Thyroid gland (tissue), 4 donors: ENCODE measurements around the gene EPB41. TPM values are rescaled to one million over a fixed set of nuclear protein-coding genes. Genes with fewer than 3 reads are reported as not detected.
A peak's percentile ranks its signal among the peaks of the same experiment; 100 is the strongest.

Source experiments
- DNase-seq, 2 donors: peaks; one replicate each; pipeline ENCODE4 v3.0.0-alpha.2; 2019
- H3K27ac ChIP-seq, 3 donors: fragments of 200-600 bp; sonication (generic); 1 replicate in 2 of 3; 2 replicates in 1 of 3; pipeline ENCODE4 v1.5.1; 2016 to 2019; ENCODE audit warnings: mild to moderate bottlenecking in 1 of 3, moderate library complexity in 1 of 3
- H3K27me3 ChIP-seq: fragments of 200-600 bp; sonication (generic); one replicate; pipeline ENCODE4 v1.5.1; 2019
- H3K36me3 ChIP-seq, 2 donors: fragments of 200-600 bp; sonication (generic); one replicate each; pipeline ENCODE4 v1.5.1; 2016 to 2019
- H3K4me1 ChIP-seq, 2 donors: fragments of 200-600 bp; sonication (generic); one replicate each; pipeline ENCODE4 v1.5.1; 2017 to 2019
- H3K4me3 ChIP-seq, 3 donors: fragments of 200-600 bp; sonication (generic); replicated peaks in 1 of 3; 1 replicate in 2 of 3; 2 replicates in 1 of 3; pipeline ENCODE4 v1.5.1; 2016; ENCODE audit warnings: mild to moderate bottlenecking in 1 of 3
- H3K9me3 ChIP-seq: fragments of 200-600 bp; sonication (generic); one replicate; pipeline ENCODE4 v1.5.1; 2017
- POLR2A ChIP-seq, 2 donors: fragments of 450-650 bp; IDR thresholded peaks; one replicate each; pipeline ENCODE4 v1.6.1; 2017; ENCODE audit warnings: antibody characterized with exemption in 2 of 2, mild to moderate bottlenecking in 2 of 2, moderate library complexity in 1 of 2
- WGBS, 2 donors: methylation state at CpG; one replicate each; pipeline ENCODE4 v1.1.5; 2017; 5-methylcytosine and 5-hydroxymethylcytosine counted together
- intact Hi-C: fragments of 100-400 bp; cut with DNase I; formaldehyde crosslinking; loops from one replicate; pipeline ENCODE4 v1.15.1; 2023
- total RNA-seq, 4 donors: library from RNA; depleted of rRNA; stranded (reverse); fragments of >200 nt; gene quantifications; one replicate each; pipeline ENCODE4 v1.2.3, GENCODE V29; 2016
- TF ChIP-seq, protein P1 (sequence below), 6 experiments: fragments of 200-600 bp in 3 of 6; fragments of 450-650 bp in 3 of 6; sonication (generic) in 3 of 6; IDR thresholded peaks; one replicate each; pipeline ENCODE4 v1.5.1; 2016 to 2019; ENCODE audit warnings: antibody characterized with exemption in 6 of 6, mild to moderate bottlenecking in 2 of 6, inconsistent platforms in 1 of 6, moderate library complexity in 1 of 6

EPB41 gene
- total RNA-seq, 4 donors from 2014 or later: 59.7 to 102 (median 80.2) TPM

GRCh38 chr1:28926629-28927265 is 12.4 kb downstream of the EPB41 start:
- no peak for TF ChIP-seq POLR2A (IDR thresholded peaks at IDR 0.05)
- TF ChIP-seq, protein P1, sequence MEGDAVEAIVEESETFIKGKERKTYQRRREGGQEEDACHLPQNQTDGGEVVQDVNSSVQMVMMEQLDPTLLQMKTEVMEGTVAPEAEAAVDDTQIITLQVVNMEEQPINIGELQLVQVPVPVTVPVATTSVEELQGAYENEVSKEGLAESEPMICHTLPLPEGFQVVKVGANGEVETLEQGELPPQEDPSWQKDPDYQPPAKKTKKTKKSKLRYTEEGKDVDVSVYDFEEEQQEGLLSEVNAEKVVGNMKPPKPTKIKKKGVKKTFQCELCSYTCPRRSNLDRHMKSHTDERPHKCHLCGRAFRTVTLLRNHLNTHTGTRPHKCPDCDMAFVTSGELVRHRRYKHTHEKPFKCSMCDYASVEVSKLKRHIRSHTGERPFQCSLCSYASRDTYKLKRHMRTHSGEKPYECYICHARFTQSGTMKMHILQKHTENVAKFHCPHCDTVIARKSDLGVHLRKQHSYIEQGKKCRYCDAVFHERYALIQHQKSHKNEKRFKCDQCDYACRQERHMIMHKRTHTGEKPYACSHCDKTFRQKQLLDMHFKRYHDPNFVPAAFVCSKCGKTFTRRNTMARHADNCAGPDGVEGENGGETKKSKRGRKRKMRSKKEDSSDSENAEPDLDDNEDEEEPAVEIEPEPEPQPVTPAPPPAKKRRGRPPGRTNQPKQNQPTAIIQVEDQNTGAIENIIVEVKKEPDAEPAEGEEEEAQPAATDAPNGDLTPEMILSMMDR (IDR thresholded peaks at IDR 0.05): no peak
- Histone ChIP-seq H3K36me3 (no peaks in the 10 kb centered on the region), H3K27me3 (no peaks in the 10 kb centered on the region), H3K27ac (no peak overlapping the region), H3K4me1 (peaks cover 3 to 7% of the 10 kb centered on the region in 2 donors), H3K9me3 (no peaks in the 10 kb centered on the region), H3K4me3 (no peak overlapping the region)
- WGBS, 2 donors: 58 to 60% methylated on average over 2 of the region's 2 CpGs
- intact Hi-C loops: no loop called here
- DNase-seq: no peak

DNA sequence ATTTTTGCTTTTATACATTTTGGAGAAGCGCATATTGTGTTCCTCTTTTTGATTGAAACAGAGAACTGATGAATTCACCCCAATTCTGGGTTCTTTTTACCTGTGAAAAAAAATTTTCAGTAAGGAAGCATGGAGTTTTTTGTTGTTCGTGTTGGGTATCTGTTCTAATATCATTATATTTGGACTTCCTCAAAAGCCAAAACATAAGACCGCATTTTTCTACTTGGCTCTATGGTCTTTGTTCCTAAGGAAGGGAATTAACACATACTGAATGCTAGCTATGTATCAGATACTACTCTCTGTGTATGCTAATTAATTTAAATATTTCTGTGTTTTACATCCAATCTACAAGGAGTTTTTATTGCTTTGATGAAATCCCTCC is 12.9 kb downstream of the EPB41 start:
- Histone ChIP-seq H3K36me3 (no peaks in the 10 kb centered on the region), H3K9me3 (no peaks in the 10 kb centered on the region), H3K27ac (no peak overlapping the region), H3K4me3 (no peak overlapping the region), H3K4me1 (peaks cover 3 to 7% of the 10 kb centered on the region in 2 donors), H3K27me3 (no peaks in the 10 kb centered on the region)
- TF ChIP-seq POLR2A (IDR thresholded peaks at IDR 0.05): no peak
- TF ChIP-seq, protein P1 (IDR thresholded peaks at IDR 0.05): no peak
- intact Hi-C loops: no loop called here
- no peak for DNase-seq
- 64 to 77% methylated on average over 3 of the region's 3 CpGs for WGBS, 2 donors

- no peaks in the 10 kb centered on the region for H3K9me3 ChIP-seq
- 45 to 68% methylated on average over 1 of the region's 1 CpG for WGBS, 2 donors
- H3K27ac ChIP-seq: peak overlapping the region in 1 of 3 donors; percentile 14
- no peak for TF ChIP-seq POLR2A (IDR thresholded peaks at IDR 0.05)
- TF ChIP-seq, protein P1 (IDR thresholded peaks at IDR 0.05): no peak
- DNase-seq: no peak
- intact Hi-C loops: no loop called here
- no peaks in the 10 kb centered on the region for H3K36me3 ChIP-seq
- peaks cover 3 to 7% of the 10 kb centered on the region in 2 donors for H3K4me1 ChIP-seq
- no peak overlapping the region for H3K4me3 ChIP-seq
- H3K27me3 ChIP-seq: no peaks in the 10 kb centered on the region
Measured at GRCh38 chr1:28927648-28928313, 13.4 kb downstream of the EPB41 start.

DNA sequence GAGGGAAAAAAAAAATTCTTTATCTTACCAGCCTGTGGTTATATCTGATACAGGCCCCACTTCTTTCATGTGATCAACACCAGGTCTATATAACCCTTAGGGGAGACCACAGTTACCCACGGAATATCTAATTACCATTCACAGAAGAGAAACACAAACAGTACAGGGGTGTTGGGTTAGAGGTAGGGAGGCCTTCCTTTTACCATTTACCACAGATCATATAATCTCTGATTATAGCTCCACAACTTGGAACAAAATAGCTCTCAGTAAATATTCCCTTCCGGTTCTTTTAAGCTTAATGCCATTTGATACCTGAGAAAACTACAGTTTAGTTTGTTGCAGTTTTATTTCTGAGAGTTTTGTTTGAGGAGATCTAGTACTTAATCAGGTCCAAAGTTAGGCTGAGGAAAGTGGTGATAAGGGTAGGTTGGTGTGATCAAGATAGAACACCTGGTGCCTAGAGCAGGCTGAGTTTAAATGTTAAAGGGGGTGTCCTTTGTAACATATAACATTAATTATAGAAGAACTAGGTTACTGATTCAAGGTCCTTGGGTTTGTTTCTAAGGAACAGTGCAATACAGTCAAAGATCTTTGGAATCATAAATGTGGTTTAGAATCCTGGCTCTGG is 14.1 kb downstream of the EPB41 start:
- intact Hi-C loops: no loop called here
- no peak for TF ChIP-seq POLR2A (IDR thresholded peaks at IDR 0.05)
- TF ChIP-seq, protein P1 (IDR thresholded peaks at IDR 0.05): no peak

DNA sequence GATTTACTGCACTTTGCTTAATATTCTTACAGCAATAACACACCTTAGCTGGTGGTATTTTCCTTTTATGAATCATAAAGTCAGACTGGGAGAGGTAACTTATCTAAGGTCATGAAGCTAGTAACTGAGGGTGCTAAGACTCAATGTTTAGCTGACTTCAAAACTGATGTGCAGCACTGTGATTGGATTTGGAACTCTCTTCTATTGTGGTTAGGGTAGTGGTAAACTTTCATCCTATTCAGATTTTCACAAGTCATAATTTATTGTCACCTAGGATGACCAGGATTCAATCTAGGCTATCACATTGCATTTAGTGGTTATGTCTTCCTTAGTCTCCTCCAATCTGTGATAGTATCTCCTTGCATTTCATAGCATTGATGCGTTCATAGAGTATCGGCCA is 18.9 kb downstream of the EPB41 start:
- H3K27ac ChIP-seq: no peak overlapping the region
- H3K4me3 ChIP-seq: no peak overlapping the region
- DNase-seq: no peak
- intact Hi-C loops: no loop called here
- no peaks in the 10 kb centered on the region for H3K36me3 ChIP-seq
- H3K4me1 ChIP-seq: no peaks in the 10 kb centered on the region
- H3K27me3 ChIP-seq: no peaks in the 10 kb centered on the region
- H3K9me3 ChIP-seq: no peaks in the 10 kb centered on the region
- TF ChIP-seq POLR2A (IDR thresholded peaks at IDR 0.05): no peak
- TF ChIP-seq, protein P1 (IDR thresholded peaks at IDR 0.05): no peak
- 97 to 99% methylated on average over 2 of the region's 2 CpGs for WGBS, 2 donors

More for the DNA sequence above, 14.1 kb downstream of the EPB41 start:
- no peak for DNase-seq
- Histone ChIP-seq H3K27me3 (no peaks in the 10 kb centered on the region), H3K36me3 (no peaks in the 10 kb centered on the region), H3K9me3 (no peaks in the 10 kb centered on the region), H3K27ac (no peak overlapping the region), H3K4me1 (peaks cover 3 to 7% of the 10 kb centered on the region in 2 donors), H3K4me3 (no peak overlapping the region)
- WGBS, 2 donors: 76 to 86% methylated on average over 2 of the region's 2 CpGs
